K562 (cell line): Measurements from ENCODE around the gene BRINP2. TPM values are rescaled to one million over a fixed set of nuclear protein-coding genes. Genes with fewer than 3 reads are reported as not detected.

Experiments
- ATAC-seq: fragments of 200-7000 bp; cut with Tn5 transposase; 3 replicates; pipeline ENCODE4 v1.9.1; 2020; ENCODE audit warnings: moderate library complexity
- BruUV-seq: library from RNA; stranded (reverse); fragments of 400-500 nt; replicated peaks from 2 replicates; lab custom pipeline; 2021; lab: Mats Ljungman, UMichigan
- CTCF ChIA-PET: fragments of 300-600 bp; formaldehyde crosslinking; extraction: SDS; loops from one replicate; lab custom pipeline; 2021; ENCODE audit warnings: low intra/inter-chr PET ratio; lab: Yijun Ruan, JAX
- POLR2A ChIA-PET: fragments of 300-600, 350-650 bp; sonication (Branson Sonifier 250); formaldehyde crosslinking; extraction: SDS; loops from one replicate; lab custom pipeline; 2021; ENCODE audit warnings: antibody characterized with exemption, inconsistent platforms; lab: Yijun Ruan, JAX
- DNase-seq, 4 experiments: peaks; one replicate each; pipeline versions ENCODE4 v3.0.0 to v3.0.0-alpha.2; 2011 to 2018; ENCODE audit warnings: low spot score in 3 of 4, mixed read lengths in 3 of 4; ENCODE audit errors: extremely low read depth in 1 of 4
- FAIRE-seq: peaks from 2 replicates; lab custom pipeline; 2011; peaks lifted over from hg19 to GRCh38; lab: Jason Lieb, UNC
- H2AFZ ChIP-seq: 2 replicates; pipeline ENCODE4 v1.6.0; 2011; ENCODE audit warnings: low read depth, low read length, control low read depth, inconsistent platforms
- H3K27ac ChIP-seq: fragments of 200-600 bp; 3 replicates; pipeline ENCODE4 v1.8.0; 2011; ENCODE audit warnings: low read depth, mild to moderate bottlenecking, control low read depth, inconsistent platforms, low read length, moderate library complexity, mixed read lengths; ENCODE audit errors: extremely low read depth
- H3K27me3 ChIP-seq, 2 experiments: fragments of 300-600 bp in 1 of 2; 2 replicates in 1 of 2; 3 replicates in 1 of 2; pipeline versions ENCODE4 v1.6.0 to v1.8.0; 2011; ENCODE audit warnings: inconsistent platforms in 2 of 2, low read length in 2 of 2, mild to moderate bottlenecking in 1 of 2, mixed read lengths in 1 of 2, moderate library complexity in 1 of 2; ENCODE audit not compliant: control insufficient read depth in 2 of 2, insufficient read depth in 2 of 2
- H3K36me3 ChIP-seq: fragments of 300-600 bp; 3 replicates; pipeline ENCODE4 v1.8.0; 2011; ENCODE audit warnings: mild to moderate bottlenecking, low read length, inconsistent platforms; ENCODE audit not compliant: control insufficient read depth, insufficient read depth
- H3K4me1 ChIP-seq, 2 experiments: fragments of 200-600 bp in 1 of 2; replicated peaks in 1 of 2; 2 replicates in 1 of 2; 3 replicates in 1 of 2; pipeline versions ENCODE4 v1.5.1 to v1.8.0; 2011; ENCODE audit warnings: inconsistent platforms in 2 of 2, low read length in 2 of 2, mild to moderate bottlenecking in 1 of 2, mixed read lengths in 1 of 2, moderate library complexity in 1 of 2; ENCODE audit not compliant: control insufficient read depth in 2 of 2, insufficient read depth in 2 of 2
- H3K4me2 ChIP-seq: 2 replicates; pipeline ENCODE4 v1.6.1; 2011; ENCODE audit warnings: low read length, control low read depth, inconsistent platforms, mixed read lengths; ENCODE audit not compliant: insufficient read depth
- H3K4me3 ChIP-seq: fragments of 200-600 bp; sonication (generic), shearing (Covaris generic); 2 replicates; pipeline ENCODE4 v1.5.1; 2016; ENCODE audit warnings: control low read depth, inconsistent platforms
- H3K79me2 ChIP-seq: fragments of 200-600 bp; 3 replicates; pipeline ENCODE4 v1.8.0; 2011; ENCODE audit warnings: low read length, inconsistent platforms; ENCODE audit not compliant: control insufficient read depth, insufficient read depth
- H3K9ac ChIP-seq, 2 experiments: 2 replicates each; pipeline versions ENCODE4 v1.6.0 to v1.6.1; 2011; ENCODE audit warnings: low read depth in 2 of 2, low read length in 2 of 2, control low read depth in 1 of 2, inconsistent platforms in 1 of 2, mild to moderate bottlenecking in 1 of 2, mixed read lengths in 1 of 2; ENCODE audit not compliant: insufficient read depth in 1 of 2
- H3K9me1 ChIP-seq: one replicate; pipeline ENCODE4 v1.6.0; 2011; ENCODE audit warnings: inconsistent platforms, mild to moderate bottlenecking, low read length, moderate library complexity; ENCODE audit not compliant: control insufficient read depth, insufficient read depth
- H3K9me3 ChIP-seq: replicated peaks from 2 replicates; pipeline ENCODE4 v1.5.1; 2011; ENCODE audit warnings: low read depth, low read length, inconsistent platforms; ENCODE audit not compliant: control insufficient read depth, insufficient read depth
- H4K20me1 ChIP-seq: replicated peaks from 2 replicates; pipeline ENCODE4 v1.6.1; 2011; ENCODE audit warnings: low read length, inconsistent platforms, mixed read lengths; ENCODE audit not compliant: control insufficient read depth, insufficient read depth
- BACH1 ChIP-seq: fragments of 200-800 bp; sonication (Bioruptor generic); IDR thresholded peaks from 2 replicates; pipeline ENCODE4 v1.6.1; 2016; ENCODE audit warnings: missing genetic modification characterization, missing compliant biosample characterization
- CBX1 ChIP-seq: sonication (generic); IDR thresholded peaks from 2 replicates; pipeline ENCODE4 v1.6.1; 2016; ENCODE audit warnings: antibody characterized with exemption, low read depth, mild to moderate bottlenecking
- CHD4 ChIP-seq: fragments of 200-600 bp; sonication (generic); IDR thresholded peaks from 3 replicates; pipeline ENCODE4 v1.6.1; 2012; ENCODE audit warnings: low read depth, mild to moderate bottlenecking, mixed read lengths, low read length, inconsistent platforms; ENCODE audit not compliant: insufficient read depth, insufficient replicate concordance, poor library complexity, severe bottlenecking
- ETV6 ChIP-seq, 3 experiments: fragments of 150-350 bp in 1 of 3; sonication (generic) in 1 of 3; formaldehyde crosslinking in 1 of 3; IDR thresholded peaks; 2 replicates each; pipeline versions ENCODE4 v1.6.1 to v1.8.0; 2014 to 2022; ENCODE audit warnings: borderline replicate concordance in 2 of 3, low read depth in 2 of 3, antibody characterized with exemption in 1 of 3, low read length in 1 of 3, mild to moderate bottlenecking in 1 of 3, missing genetic modification reagents in 1 of 3
- FOXK2 ChIP-seq, 2 experiments: fragments of 450-650 bp; IDR thresholded peaks in 1 of 2; conservative IDR thresholded peaks in 1 of 2; 2 replicates each; pipeline ENCODE4 v1.6.1; 2016; ENCODE audit warnings: low read depth in 2 of 2, mild to moderate bottlenecking in 1 of 2
- IFI16 ChIP-seq: fragments of 250-450 bp; sonication (Bioruptor Pico); IDR thresholded peaks from 2 replicates; pipeline ENCODE4 v2.1.2; 2022; ENCODE audit warnings: mild to moderate bottlenecking, inconsistent platforms
- KDM1A ChIP-seq, 2 experiments: fragments of 450-650 bp; IDR thresholded peaks; 2 replicates each; pipeline ENCODE4 v1.6.1; 2016; ENCODE audit warnings: mild to moderate bottlenecking in 2 of 2
- MAFF ChIP-seq: IDR thresholded peaks from 2 replicates; pipeline ENCODE4 v1.6.1; 2012; ENCODE audit warnings: low read length, improper control_type of control experiment
- MAX ChIP-seq: sonication (generic); formaldehyde crosslinking; IDR thresholded peaks from 2 replicates; pipeline ENCODE4 v1.9.0; 2022; ENCODE audit warnings: mild to moderate bottlenecking, missing genetic modification reagents
- MCM2 ChIP-seq: fragments of 450-650 bp; IDR thresholded peaks from 2 replicates; pipeline ENCODE4 v1.6.1; 2017; ENCODE audit warnings: low read depth, mild to moderate bottlenecking
- MED1 ChIP-seq: sonication (generic); formaldehyde crosslinking; IDR thresholded peaks from 2 replicates; pipeline ENCODE4 v1.8.1; 2023; ENCODE audit warnings: missing genetic modification reagents, borderline replicate concordance
- NCOA1 ChIP-seq: fragments of 450-650 bp; IDR thresholded peaks from 2 replicates; pipeline ENCODE4 v1.6.1; 2016; ENCODE audit warnings: low read depth
- TAL1 ChIP-seq: fragments of 450-650 bp; IDR thresholded peaks from 2 replicates; pipeline ENCODE4 v1.6.1; 2016; ENCODE audit warnings: mild to moderate bottlenecking
- XRCC3 ChIP-seq: fragments of 450-650 bp; IDR thresholded peaks from 2 replicates; pipeline ENCODE4 v1.6.1; 2017; ENCODE audit warnings: mild to moderate bottlenecking, moderate library complexity
- ZNF277 ChIP-seq: fragments of 250-450 bp; sonication (Bioruptor Pico); IDR thresholded peaks from 2 replicates; pipeline ENCODE4 v1.8.0; 2022; ENCODE audit warnings: inconsistent platforms, mild to moderate bottlenecking, moderate library complexity, borderline replicate concordance
- ZNF395 ChIP-seq: fragments of 200-800 bp; sonication (Bioruptor generic); IDR thresholded peaks from 2 replicates; pipeline ENCODE4 v1.6.1; 2017; ENCODE audit warnings: missing genetic modification characterization, missing compliant biosample characterization
- ZNF551 ChIP-seq: fragments of 250-450 bp; sonication (Bioruptor Pico); IDR thresholded peaks from 2 replicates; pipeline ENCODE4 v1.5.0; 2021; ENCODE audit warnings: mild to moderate bottlenecking, moderate library complexity
- ZNF644 ChIP-seq: fragments of 200-800 bp; sonication (Bioruptor generic); IDR thresholded peaks from 2 replicates; pipeline ENCODE4 v1.6.1; 2016; ENCODE audit warnings: low read depth, missing genetic modification characterization, missing compliant biosample characterization
- WGBS: fragments of 100-300 bp; shearing (Covaris generic); methylation state at CpG from one replicate; pipeline ENCODE4 v1.1.6; 2016; ENCODE audit warnings: low coverage, mixed read lengths; ENCODE audit not compliant: insufficient coverage; ENCODE audit errors: missing lambda C conversion rate; 5-methylcytosine and 5-hydroxymethylcytosine counted together
- in situ Hi-C: fragments of 300-500 bp; cut with MboI; formaldehyde crosslinking; loops from 4 replicates; pipeline ENCODE4 v1.15.0; 2018; ENCODE audit warnings: inconsistent platforms, mixed read lengths
- intact Hi-C: fragments of 100-400 bp; cut with micrococcal nuclease; formaldehyde crosslinking; loops from 2 replicates; pipeline ENCODE4 v1.14.2; 2022
- polyA plus RNA-seq, 8 experiments: library from polyadenylated mRNA; depleted of rRNA in 4 of 8; stranded (reverse) in 5 of 8; unstranded in 3 of 8; fragments of >200 nt; fragmentation: Nextera tagmentation in 2 of 8; fragmentation: Illumina TruSeq in 1 of 8; extraction: Ambion mirVana in 2 of 8; extraction: Trizol in 1 of 8; gene quantifications; 2 replicates each; pipeline versions ENCODE4 v1.2.1 to v1.2.3, GENCODE V29; 2011 to 2014; ENCODE audit warnings: inconsistent platforms in 1 of 8, missing spikeins in 1 of 8
- total RNA-seq, 7 experiments: library from RNA; depleted of rRNA in 6 of 7; stranded (reverse); fragments of >200 nt in 6 of 7; fragmentation: Illumina TruSeq in 2 of 7; extraction: Trizol in 2 of 7; gene quantifications; 2 replicates each; pipeline versions ENCODE4 v1.2.1 to v1.2.3, GENCODE V29; 2011 to 2021; ENCODE audit warnings: low replicate concordance in 1 of 7

Gene BRINP2
- total and polyA plus RNA-seq, 9 of the 15 experiments (the other 6 are each of a cell fraction or from before 2014, with no cell fraction given), result not detected

GRCh38 chr1:177255411-177255810, 84.7 kb downstream of the BRINP2 start:
- Histone ChIP-seq H3K4me3 (no peak overlapping the region), H3K4me2 (no peak overlapping the region), H4K20me1 (no peaks in the 10 kb centered on the region), H3K36me3 (no peaks in the 10 kb centered on the region), H3K9me3 (no peaks in the 10 kb centered on the region), H3K9ac (no peak overlapping the region), H3K9me1 (no peaks in the 10 kb centered on the region), H3K27me3 (no peaks in the 10 kb centered on the region), H3K79me2 (no peaks in the 10 kb centered on the region), H2AFZ (no peak overlapping the region), H3K27ac (no peak overlapping the region), H3K4me1 (no peaks in the 10 kb centered on the region)
- ChIA-PET POLR2A (interaction anchor here (0.5 kb wide), 1 partner anchor 17 kb away, joined by 3 read pairs; no protein-coding TSS in a partner anchor), CTCF (no interaction called here)
- no TSS peak for BruUV-seq
- 0% methylated on average over 1 of the region's 1 CpG for WGBS
- intact Hi-C loops, result loop anchor here (10.0 kb wide), 1 partner anchor 689 kb away; no protein-coding TSS in a partner anchor
- no peak for ATAC-seq
- no peak for FAIRE-seq
- DNase-seq, result no peak
- in situ Hi-C loops, result no loop called here
- TF ChIP-seq NCOA1 (no peak), ZNF644 (tag) (no peak), IFI16 (CRISPR knock-in tag) (no peak), CHD4 (no peak), MCM2 (no peak), FOXK2 (conservative IDR thresholded peaks at IDR 0.05 in 1 of 2, IDR thresholded peaks at IDR 0.05 in 1 of 2; ENCODE audit: low read depth in 2 of 2) (no peak), BACH1 (tag) (no peak), MAX (no peak), MAFF (no peak), ZNF551 (CRISPR knock-in tag) (no peak), MED1 (no peak), ETV6 (IDR thresholded peaks at IDR 0.05; ENCODE audit: borderline replicate concordance in 1 of 2, low read depth in 2 of 2, low read length in 1 of 2) (no peak), ETV6 (CRISPR knock-in tag; IDR thresholded peaks at IDR 0.05; ENCODE audit: borderline replicate concordance) (no peak), XRCC3 (no peak), KDM1A (IDR thresholded peaks at IDR 0.05) (no peak), CBX1 (no peak), ZNF277 (CRISPR knock-in tag) (no peak), TAL1 (no peak), ZNF395 (CRISPR knock-in tag) (no peak)
